IMR-90 (cell line): ENCODE results near the gene RAD52. TPM values are rescaled to one million over a fixed set of nuclear protein-coding genes. Genes with fewer than 3 reads are reported as not detected.

Experiments
- ATAC-seq: fragments of 200-7000 bp; cut with Tn5 transposase; 2 replicates; pipeline ENCODE4 v1.9.1; 2020; ENCODE audit warnings: low read depth, mild to moderate bottlenecking, moderate library complexity
- BruUV-seq: library from RNA; stranded (reverse); fragments of 400-500 nt; replicated peaks from 2 replicates; lab custom pipeline; 2021; lab: Mats Ljungman, UMichigan
- CTCF ChIA-PET: fragments of 300-600 bp; formaldehyde crosslinking; extraction: SDS; loops from one replicate; lab custom pipeline; 2021; ENCODE audit warnings: antibody characterized with exemption; lab: Yijun Ruan, JAX
- POLR2A ChIA-PET: fragments of 300-600 bp; sonication (Branson Sonifier 250); formaldehyde crosslinking; loops from one replicate; lab custom pipeline; 2022; ENCODE audit warnings: antibody characterized with exemption; ENCODE audit not compliant: unreplicated experiment; lab: Charles Lee
- DNase-seq: peaks from one replicate; pipeline ENCODE4 v3.0.0; 2013
- H2AFZ ChIP-seq: replicated peaks from 2 replicates; pipeline ENCODE3; 2013; ENCODE audit warnings: low read length, mild to moderate bottlenecking; ENCODE audit not compliant: poor library complexity
- H2AK5ac ChIP-seq: 2 replicates; pipeline ENCODE4 v1.6.1; 2013; ENCODE audit warnings: low read depth, low read length, inconsistent platforms
- H2AK9ac ChIP-seq: replicated peaks from 2 replicates; pipeline ENCODE3; 2013; ENCODE audit warnings: mild to moderate bottlenecking, low read depth, low read length, moderate library complexity; ENCODE audit not compliant: poor library complexity
- H2BK120ac ChIP-seq: 2 replicates; pipeline ENCODE4 v1.6.1; 2013; ENCODE audit warnings: low read depth, low read length, inconsistent platforms
- H2BK15ac ChIP-seq: 3 replicates; pipeline ENCODE4 v1.6.1; 2013; ENCODE audit warnings: low read depth, low read length, inconsistent platforms
- H2BK20ac ChIP-seq: 2 replicates; pipeline ENCODE4 v1.6.1; 2013; ENCODE audit warnings: low read depth, mild to moderate bottlenecking, inconsistent platforms, low read length, moderate library complexity
- H2BK5ac ChIP-seq: 2 replicates; pipeline ENCODE4 v1.6.1; 2013; ENCODE audit warnings: mild to moderate bottlenecking, low read depth, low read length, inconsistent platforms; ENCODE audit not compliant: poor library complexity, severe bottlenecking
- H3K14ac ChIP-seq: replicated peaks from 2 replicates; pipeline ENCODE4 v1.6.1; 2013; ENCODE audit warnings: low read depth, low read length, inconsistent platforms
- H3K18ac ChIP-seq: 2 replicates; pipeline ENCODE4 v1.6.1; 2013; ENCODE audit warnings: low read depth, low read length, control low read depth
- H3K23ac ChIP-seq: 2 replicates; pipeline ENCODE4 v1.6.1; 2013; ENCODE audit warnings: low read depth, low read length, inconsistent platforms
- H3K27ac ChIP-seq: 2 replicates; pipeline ENCODE4 v1.5.1; 2013; ENCODE audit warnings: mild to moderate bottlenecking, control low read depth, low read length; ENCODE audit not compliant: insufficient read depth
- H3K27me3 ChIP-seq: 2 replicates; pipeline ENCODE4 v1.6.1; 2013; ENCODE audit warnings: low read length; ENCODE audit not compliant: control insufficient read depth, insufficient read depth
- H3K36me3 ChIP-seq: 2 replicates; pipeline ENCODE4 v1.6.1; 2013; ENCODE audit warnings: low read length, mixed read lengths; ENCODE audit not compliant: control insufficient read depth, insufficient read depth
- H3K4ac ChIP-seq: 2 replicates; pipeline ENCODE4 v1.6.1; 2013; ENCODE audit warnings: low read depth, low read length, inconsistent platforms
- H3K4me1 ChIP-seq: 2 replicates; pipeline ENCODE4 v1.6.1; 2013; ENCODE audit warnings: low read length, mixed read lengths; ENCODE audit not compliant: control insufficient read depth, insufficient read depth
- H3K4me2 ChIP-seq: 2 replicates; pipeline ENCODE4 v1.6.1; 2013; ENCODE audit warnings: low read depth, mild to moderate bottlenecking, control low read depth, low read length, moderate library complexity
- H3K4me3 ChIP-seq: 2 replicates; pipeline ENCODE4 v1.5.1; 2013; ENCODE audit warnings: low read depth, mild to moderate bottlenecking, control low read depth, low read length, moderate library complexity; ENCODE audit not compliant: insufficient read depth
- H3K56ac ChIP-seq: 2 replicates; pipeline ENCODE4 v1.6.1; 2013; ENCODE audit warnings: low read length, inconsistent platforms; ENCODE audit not compliant: insufficient read depth; ENCODE audit errors: extremely low read depth
- H3K79me1 ChIP-seq, 2 experiments: 2 replicates each; pipeline ENCODE4 v1.6.1; 2013; ENCODE audit warnings: low read length in 2 of 2, inconsistent platforms in 1 of 2, low read depth in 1 of 2
- H3K9ac ChIP-seq: 2 replicates; pipeline ENCODE4 v1.6.1; 2013; ENCODE audit warnings: low read depth, low read length, control low read depth
- H3K9me1 ChIP-seq: 2 replicates; pipeline ENCODE4 v1.6.1; 2013; ENCODE audit warnings: low read length, inconsistent platforms; ENCODE audit not compliant: insufficient read depth
- H3K9me3 ChIP-seq: 2 replicates; pipeline ENCODE4 v1.6.1; 2013; ENCODE audit warnings: low read length; ENCODE audit not compliant: control insufficient read depth, insufficient read depth
- H4K20me1 ChIP-seq: 2 replicates; pipeline ENCODE4 v1.6.1; 2013; ENCODE audit warnings: low read length, inconsistent platforms; ENCODE audit not compliant: insufficient read depth
- H4K5ac ChIP-seq: 2 replicates; pipeline ENCODE4 v1.6.1; 2013; ENCODE audit warnings: mild to moderate bottlenecking, low read depth, low read length, control low read depth
- H4K8ac ChIP-seq, 2 experiments: 2 replicates each; pipeline ENCODE4 v1.6.1; 2013; ENCODE audit warnings: low read depth in 2 of 2, low read length in 2 of 2, control low read depth in 1 of 2, inconsistent platforms in 1 of 2
- H4K91ac ChIP-seq: 2 replicates; pipeline ENCODE4 v1.6.1; 2013; ENCODE audit warnings: low read depth, low read length, inconsistent platforms; ENCODE audit not compliant: insufficient read depth
- BHLHE40 ChIP-seq: fragments of 150-350 bp; IDR thresholded peaks from 2 replicates; pipeline ENCODE4 v1.6.1; 2016; ENCODE audit warnings: mild to moderate bottlenecking, low read depth, low read length
- CEBPB ChIP-seq: IDR thresholded peaks from 2 replicates; pipeline ENCODE4 v1.6.1; 2012; ENCODE audit warnings: low read depth, low read length, improper control_type of control experiment
- CHD1 ChIP-seq: IDR thresholded peaks from 2 replicates; pipeline ENCODE4 v1.6.1; 2012; ENCODE audit warnings: low read depth, low read length, improper control_type of control experiment
- FOS ChIP-seq: fragments of 150-350 bp; IDR thresholded peaks from 2 replicates; pipeline ENCODE4 v1.6.1; 2016; ENCODE audit warnings: low read depth, low read length
- MAFK ChIP-seq: IDR thresholded peaks from 2 replicates; pipeline ENCODE4 v1.6.1; 2012; ENCODE audit warnings: low read depth, low read length, improper control_type of control experiment
- MAZ ChIP-seq: IDR thresholded peaks from 2 replicates; pipeline ENCODE4 v1.6.1; 2012; ENCODE audit warnings: low read depth, mild to moderate bottlenecking, low read length, improper control_type of control experiment, moderate library complexity, borderline replicate concordance
- MXI1 ChIP-seq: IDR thresholded peaks from 2 replicates; pipeline ENCODE4 v1.6.1; 2012; ENCODE audit warnings: low read depth, mild to moderate bottlenecking, low read length, moderate library complexity, borderline replicate concordance
- NFE2L2 ChIP-seq: fragments of 150-350 bp; IDR thresholded peaks from 2 replicates; pipeline ENCODE4 v1.6.1; 2016; ENCODE audit warnings: low read depth, mild to moderate bottlenecking, low read length
- POLR2A ChIP-seq: IDR thresholded peaks from 2 replicates; pipeline ENCODE4 v1.6.1; 2012; ENCODE audit warnings: mild to moderate bottlenecking, low read depth, low read length
- RAD21 ChIP-seq: IDR thresholded peaks from 2 replicates; pipeline ENCODE4 v1.6.1; 2012; ENCODE audit warnings: low read length, improper control_type of control experiment
- RCOR1 ChIP-seq: IDR thresholded peaks from 2 replicates; pipeline ENCODE4 v1.6.1; 2012; ENCODE audit warnings: mild to moderate bottlenecking, low read length, improper control_type of control experiment; ENCODE audit not compliant: insufficient replicate concordance
- RFX5 ChIP-seq: IDR thresholded peaks from 2 replicates; pipeline ENCODE4 v1.8.0; 2012; ENCODE audit warnings: low read depth, mild to moderate bottlenecking, low read length, moderate library complexity
- SMC3 ChIP-seq: fragments of 150-350 bp; IDR thresholded peaks from 2 replicates; pipeline ENCODE4 v1.6.1; 2016; ENCODE audit warnings: low read depth, mild to moderate bottlenecking, antibody characterized with exemption, low read length, moderate library complexity
- WGBS, 2 experiments: methylation state at CpG; one replicate each; pipeline versions ENCODE4 v1.1.5 to v1.1.7; 2013; ENCODE audit warnings: missing lambda C conversion rate in 2 of 2; ENCODE audit not compliant: insufficient read length in 1 of 2; ENCODE audit errors: extremely low coverage in 2 of 2; 5-methylcytosine and 5-hydroxymethylcytosine counted together
- dilution Hi-C: fragments of 300-500 bp; cut with HindIII; formaldehyde crosslinking; loops from one replicate; pipeline ENCODE4 v1.14.3; 2018; ENCODE audit warnings: low sequenced_read_pairs; ENCODE audit not compliant: unreplicated experiment
- in situ Hi-C: fragments of 300-500 bp; cut with MboI; formaldehyde crosslinking; loops from 3 replicates; pipeline ENCODE4 v1.14.3; 2019; ENCODE audit warnings: low sequenced_read_pairs, inconsistent platforms, mixed read lengths
- intact Hi-C: fragments of 100-400 bp; cut with micrococcal nuclease; formaldehyde crosslinking; loops from 2 replicates; pipeline ENCODE4 v1.10.0; 2022
- polyA plus RNA-seq, 3 experiments: library from polyadenylated mRNA; depleted of rRNA; stranded (reverse); fragments of >200 nt; gene quantifications; 2 replicates each; pipeline ENCODE4 v1.2.3, GENCODE V29; 2012; ENCODE audit warnings: low replicate concordance in 1 of 3
- total RNA-seq: library from RNA; depleted of rRNA; stranded (reverse); fragments of >200 nt; gene quantifications from 2 replicates; pipeline ENCODE4 v1.2.3, GENCODE V29; 2012
- TF ChIP-seq, protein P1 (sequence below): fragments of 150-350 bp; IDR thresholded peaks from 2 replicates; pipeline ENCODE4 v1.6.1; 2016; ENCODE audit warnings: low read depth, mild to moderate bottlenecking, low read length, moderate library complexity, borderline replicate concordance
- TF ChIP-seq, protein P2 (sequence below): conservative IDR thresholded peaks from 2 replicates; pipeline ENCODE4 v1.5.1; 2012; ENCODE audit warnings: mild to moderate bottlenecking, low read depth, low read length, improper control_type of control experiment
- TF ChIP-seq, protein P3 (sequence below): fragments of 150-350 bp; IDR thresholded peaks from 2 replicates; pipeline ENCODE4 v1.6.1; 2017; ENCODE audit warnings: mild to moderate bottlenecking, antibody characterized with exemption, low read length, low read depth

RAD52 gene
- total and polyA plus RNA-seq, 2 of the 4 experiments (the other 2 are of a cell fraction), result 10.7 to 11.3 TPM

DNA sequence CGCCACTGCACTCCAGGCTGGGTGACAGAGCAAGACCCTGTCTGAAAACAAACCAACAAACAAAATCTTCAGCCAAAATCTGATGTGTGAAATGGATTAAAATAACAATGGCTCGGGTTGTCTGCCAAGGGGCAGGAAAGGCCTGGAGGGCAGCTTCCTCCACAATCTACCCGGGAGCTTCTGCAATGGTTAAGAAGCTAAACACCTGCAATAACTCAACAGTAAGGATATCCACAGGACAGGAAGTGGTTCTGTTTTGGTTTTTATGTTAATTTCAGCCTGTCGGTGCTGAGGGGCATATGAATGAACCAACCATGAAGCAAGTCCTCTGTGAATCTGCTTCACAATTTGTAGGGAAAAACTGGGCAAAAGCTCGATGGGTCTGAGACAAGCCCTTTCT is 34.4 kb downstream of the RAD52 start:
- Histone ChIP-seq H3K14ac (no peak overlapping the region), H2BK120ac (no peak overlapping the region), H3K9me1 (peaks cover 7% of the 10 kb centered on the region), H3K36me3 (peaks cover 47% of the 10 kb centered on the region), H2BK15ac (no peak overlapping the region), H3K18ac (no peak overlapping the region), H3K27me3 (no peaks in the 10 kb centered on the region), H4K20me1 (peaks cover 4% of the 10 kb centered on the region), H2AFZ (no peak overlapping the region), H2BK5ac (no peak overlapping the region), H3K4me2 (no peak overlapping the region), H4K91ac (no peak overlapping the region), H2BK20ac (no peak overlapping the region), H2AK5ac (no peak overlapping the region), H3K9ac (no peak overlapping the region), H4K5ac (no peak overlapping the region), H2AK9ac (no peak overlapping the region), H4K8ac (no peak overlapping the region), H3K23ac (no peak overlapping the region), H3K56ac (no peak overlapping the region), H3K79me1 (peaks cover 5 to 62% of the 10 kb centered on the region in 2 experiments; a peak in 3 of 4 replicates), H3K9me3 (no peaks in the 10 kb centered on the region), H3K27ac (no peak overlapping the region), H3K4ac (no peak overlapping the region), H3K4me1 (peaks cover 4% of the 10 kb centered on the region), H3K4me3 (no peak overlapping the region)
- ChIA-PET CTCF (interaction anchor here (0.6 kb wide), 1 partner anchor 76 kb away, joined by 4 read pairs; no protein-coding TSS in a partner anchor), POLR2A (no interaction called here)
- WGBS, 2 experiments, result no CpG with 5 or more reads among the region's 5 CpGs
- dilution Hi-C loops (no loop called here), in situ Hi-C loops (loop anchor here (25.0 kb wide), 1 partner anchor 672 kb away; the partner anchor contains the start of gene FBXL14), intact Hi-C loops (no loop called here)
- DNase-seq (no peak), ATAC-seq (no peak)
- no TSS peak for BruUV-seq
- TF ChIP-seq CHD1, result no peak
- no peak for TF ChIP-seq NFE2L2
- no peak for TF ChIP-seq POLR2A
- TF ChIP-seq RCOR1, result no peak
- no peak for TF ChIP-seq MAZ
- TF ChIP-seq, protein P1, sequence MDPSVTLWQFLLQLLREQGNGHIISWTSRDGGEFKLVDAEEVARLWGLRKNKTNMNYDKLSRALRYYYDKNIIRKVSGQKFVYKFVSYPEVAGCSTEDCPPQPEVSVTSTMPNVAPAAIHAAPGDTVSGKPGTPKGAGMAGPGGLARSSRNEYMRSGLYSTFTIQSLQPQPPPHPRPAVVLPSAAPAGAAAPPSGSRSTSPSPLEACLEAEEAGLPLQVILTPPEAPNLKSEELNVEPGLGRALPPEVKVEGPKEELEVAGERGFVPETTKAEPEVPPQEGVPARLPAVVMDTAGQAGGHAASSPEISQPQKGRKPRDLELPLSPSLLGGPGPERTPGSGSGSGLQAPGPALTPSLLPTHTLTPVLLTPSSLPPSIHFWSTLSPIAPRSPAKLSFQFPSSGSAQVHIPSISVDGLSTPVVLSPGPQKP, result no peak
- no peak for TF ChIP-seq BHLHE40
- TF ChIP-seq CEBPB, result no peak
- TF ChIP-seq SMC3, result no peak
- TF ChIP-seq, protein P2, sequence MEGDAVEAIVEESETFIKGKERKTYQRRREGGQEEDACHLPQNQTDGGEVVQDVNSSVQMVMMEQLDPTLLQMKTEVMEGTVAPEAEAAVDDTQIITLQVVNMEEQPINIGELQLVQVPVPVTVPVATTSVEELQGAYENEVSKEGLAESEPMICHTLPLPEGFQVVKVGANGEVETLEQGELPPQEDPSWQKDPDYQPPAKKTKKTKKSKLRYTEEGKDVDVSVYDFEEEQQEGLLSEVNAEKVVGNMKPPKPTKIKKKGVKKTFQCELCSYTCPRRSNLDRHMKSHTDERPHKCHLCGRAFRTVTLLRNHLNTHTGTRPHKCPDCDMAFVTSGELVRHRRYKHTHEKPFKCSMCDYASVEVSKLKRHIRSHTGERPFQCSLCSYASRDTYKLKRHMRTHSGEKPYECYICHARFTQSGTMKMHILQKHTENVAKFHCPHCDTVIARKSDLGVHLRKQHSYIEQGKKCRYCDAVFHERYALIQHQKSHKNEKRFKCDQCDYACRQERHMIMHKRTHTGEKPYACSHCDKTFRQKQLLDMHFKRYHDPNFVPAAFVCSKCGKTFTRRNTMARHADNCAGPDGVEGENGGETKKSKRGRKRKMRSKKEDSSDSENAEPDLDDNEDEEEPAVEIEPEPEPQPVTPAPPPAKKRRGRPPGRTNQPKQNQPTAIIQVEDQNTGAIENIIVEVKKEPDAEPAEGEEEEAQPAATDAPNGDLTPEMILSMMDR, result no peak
- no peak for TF ChIP-seq RFX5
- no peak for TF ChIP-seq MAFK
- no peak for TF ChIP-seq MXI1
- no peak for TF ChIP-seq FOS
- TF ChIP-seq, protein P3, sequence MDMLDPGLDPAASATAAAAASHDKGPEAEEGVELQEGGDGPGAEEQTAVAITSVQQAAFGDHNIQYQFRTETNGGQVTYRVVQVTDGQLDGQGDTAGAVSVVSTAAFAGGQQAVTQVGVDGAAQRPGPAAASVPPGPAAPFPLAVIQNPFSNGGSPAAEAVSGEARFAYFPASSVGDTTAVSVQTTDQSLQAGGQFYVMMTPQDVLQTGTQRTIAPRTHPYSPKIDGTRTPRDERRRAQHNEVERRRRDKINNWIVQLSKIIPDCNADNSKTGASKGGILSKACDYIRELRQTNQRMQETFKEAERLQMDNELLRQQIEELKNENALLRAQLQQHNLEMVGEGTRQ, result no peak
- no peak for TF ChIP-seq RAD21
